HepG2 (cell line): ENCODE results near the gene SLC25A10. TPM values are rescaled to one million over a fixed set of nuclear protein-coding genes. Genes with fewer than 3 reads are reported as not detected.

Source experiments
- HOXA7 ChIP-seq: sonication (generic); formaldehyde crosslinking; IDR thresholded peaks from 2 replicates; pipeline ENCODE4 v1.8.1; 2022; ENCODE audit warnings: mild to moderate bottlenecking, missing genetic modification reagents, moderate library complexity
- NFIB ChIP-seq: sonication (generic); formaldehyde crosslinking; IDR thresholded peaks from 2 replicates; pipeline ENCODE4 v1.9.0; 2021; ENCODE audit warnings: missing genetic modification reagents, mild to moderate bottlenecking, borderline replicate concordance
- PCBP2 ChIP-seq: fragments of 200-400 bp; formaldehyde crosslinking; optimal IDR thresholded peaks from 2 replicates; pipeline ENCODE3; 2018; ENCODE audit warnings: low read length, low read depth; ENCODE audit not compliant: poor library complexity, severe bottlenecking
- WIZ ChIP-seq: sonication (generic); formaldehyde crosslinking; IDR thresholded peaks from 2 replicates; pipeline ENCODE4 v1.5.1; 2020; ENCODE audit warnings: mild to moderate bottlenecking, missing genetic modification reagents
- ZFYVE20 ChIP-seq: sonication (generic); formaldehyde crosslinking; IDR thresholded peaks from 2 replicates; pipeline ENCODE4 v1.8.0; 2023; ENCODE audit warnings: low read depth, mild to moderate bottlenecking, moderate library complexity, missing genetic modification reagents, borderline replicate concordance
- ZNF367 ChIP-seq: sonication (generic); formaldehyde crosslinking; IDR thresholded peaks from 2 replicates; pipeline ENCODE4 v1.4.0; 2020; ENCODE audit warnings: missing genetic modification reagents, borderline replicate concordance
- ZNF550 ChIP-seq: sonication (generic); formaldehyde crosslinking; IDR thresholded peaks from 2 replicates; pipeline ENCODE4 v1.4.0; 2020; ENCODE audit warnings: mild to moderate bottlenecking, missing genetic modification reagents, borderline replicate concordance
- polyA plus RNA-seq, 8 experiments: library from polyadenylated mRNA; depleted of rRNA in 3 of 8; stranded (reverse) in 7 of 8; unstranded in 1 of 8; fragments of >200 nt; fragmentation: Illumina TruSeq in 4 of 8; extraction: Trizol in 4 of 8; gene quantifications; 2 replicates each; pipeline versions ENCODE4 v1.2.1 to v1.2.3, GENCODE V29; 2011 to 2016; ENCODE audit warnings: low read depth in 4 of 8, missing spikeins in 1 of 8, mixed read lengths in 1 of 8; ENCODE audit not compliant: insufficient read depth in 1 of 8
- total RNA-seq, 5 experiments: library from RNA; depleted of rRNA; stranded (reverse); fragments of >200 nt; fragmentation: Illumina TruSeq; extraction: Trizol; gene quantifications; 2 replicates each; pipeline ENCODE4 v1.2.3, GENCODE V29; 2016; ENCODE audit warnings: low read depth in 1 of 5
- TF ChIP-seq, protein P1 (sequence below): IDR thresholded peaks from 2 replicates; pipeline ENCODE4 v1.6.1; 2016; ENCODE audit warnings: control low read depth
- TF ChIP-seq, protein P2 (sequence below): sonication (generic); formaldehyde crosslinking; IDR thresholded peaks from 2 replicates; pipeline ENCODE4 v1.5.0; 2020; ENCODE audit warnings: mild to moderate bottlenecking, missing genetic modification reagents, borderline replicate concordance
- TF ChIP-seq, protein P3 (sequence below): IDR thresholded peaks from 2 replicates; pipeline ENCODE4 v1.6.1; 2016; ENCODE audit warnings: low read depth, borderline replicate concordance
- TF ChIP-seq, protein P4 (sequence below), 2 experiments: fragments of 450-650 bp in 1 of 2; sonication (generic) in 1 of 2; formaldehyde crosslinking in 1 of 2; IDR thresholded peaks; 2 replicates each; pipeline versions ENCODE4 v1.6.1 to v1.8.0; 2016 to 2022; ENCODE audit warnings: antibody characterized with exemption in 1 of 2, mild to moderate bottlenecking in 1 of 2, missing genetic modification reagents in 1 of 2
- TF ChIP-seq, protein P5 (sequence below): sonication (generic); formaldehyde crosslinking; IDR thresholded peaks from 2 replicates; pipeline ENCODE4 v1.5.1; 2020; ENCODE audit warnings: mild to moderate bottlenecking, missing genetic modification reagents, moderate library complexity

SLC25A10 gene
- total and polyA plus RNA-seq, 2 of the 13 experiments (the other 11 are each of a cell fraction or from before 2014, with no cell fraction given) = 46.5 to 140 TPM

DNA sequence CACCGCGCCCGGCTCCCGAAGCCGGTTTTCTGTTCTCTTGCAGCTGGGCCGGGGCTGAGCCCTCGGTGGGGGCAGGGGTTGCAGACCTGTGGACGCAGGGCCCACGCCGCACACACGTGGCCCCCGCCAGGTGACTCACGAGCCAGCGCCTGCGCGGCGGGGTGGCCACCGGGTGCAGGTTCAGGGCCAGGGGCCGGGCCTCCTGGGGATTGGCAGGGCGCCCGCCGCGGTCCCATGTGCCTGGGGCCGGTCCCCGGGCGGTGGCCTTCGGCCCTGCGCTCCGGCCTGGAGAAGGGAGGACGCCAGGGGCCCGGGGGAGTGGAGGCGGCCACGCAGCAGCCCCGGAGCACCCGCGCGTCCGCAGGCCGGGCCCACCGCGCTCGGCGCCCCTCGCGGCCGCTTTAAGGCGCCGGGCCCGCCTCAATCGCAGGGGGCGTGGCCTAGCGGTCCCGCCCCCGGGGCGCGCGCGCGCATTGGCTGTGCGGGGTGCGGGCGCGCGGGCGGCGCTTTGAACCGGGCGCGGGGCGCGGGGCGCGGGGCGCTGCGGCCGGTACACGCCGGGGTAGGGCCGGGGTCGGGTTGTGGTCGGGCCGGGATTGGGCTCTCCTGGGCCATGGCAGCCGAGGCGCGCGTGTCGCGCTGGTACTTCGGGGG, at the start of gene SLC25A10 (continued):
- TF ChIP-seq, protein P1, sequence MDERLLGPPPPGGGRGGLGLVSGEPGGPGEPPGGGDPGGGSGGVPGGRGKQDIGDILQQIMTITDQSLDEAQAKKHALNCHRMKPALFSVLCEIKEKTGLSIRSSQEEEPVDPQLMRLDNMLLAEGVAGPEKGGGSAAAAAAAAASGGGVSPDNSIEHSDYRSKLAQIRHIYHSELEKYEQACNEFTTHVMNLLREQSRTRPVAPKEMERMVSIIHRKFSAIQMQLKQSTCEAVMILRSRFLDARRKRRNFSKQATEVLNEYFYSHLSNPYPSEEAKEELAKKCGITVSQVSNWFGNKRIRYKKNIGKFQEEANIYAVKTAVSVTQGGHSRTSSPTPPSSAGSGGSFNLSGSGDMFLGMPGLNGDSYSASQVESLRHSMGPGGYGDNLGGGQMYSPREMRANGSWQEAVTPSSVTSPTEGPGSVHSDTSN (CRISPR knock-in tag) = no peak
- TF ChIP-seq, protein P2, sequence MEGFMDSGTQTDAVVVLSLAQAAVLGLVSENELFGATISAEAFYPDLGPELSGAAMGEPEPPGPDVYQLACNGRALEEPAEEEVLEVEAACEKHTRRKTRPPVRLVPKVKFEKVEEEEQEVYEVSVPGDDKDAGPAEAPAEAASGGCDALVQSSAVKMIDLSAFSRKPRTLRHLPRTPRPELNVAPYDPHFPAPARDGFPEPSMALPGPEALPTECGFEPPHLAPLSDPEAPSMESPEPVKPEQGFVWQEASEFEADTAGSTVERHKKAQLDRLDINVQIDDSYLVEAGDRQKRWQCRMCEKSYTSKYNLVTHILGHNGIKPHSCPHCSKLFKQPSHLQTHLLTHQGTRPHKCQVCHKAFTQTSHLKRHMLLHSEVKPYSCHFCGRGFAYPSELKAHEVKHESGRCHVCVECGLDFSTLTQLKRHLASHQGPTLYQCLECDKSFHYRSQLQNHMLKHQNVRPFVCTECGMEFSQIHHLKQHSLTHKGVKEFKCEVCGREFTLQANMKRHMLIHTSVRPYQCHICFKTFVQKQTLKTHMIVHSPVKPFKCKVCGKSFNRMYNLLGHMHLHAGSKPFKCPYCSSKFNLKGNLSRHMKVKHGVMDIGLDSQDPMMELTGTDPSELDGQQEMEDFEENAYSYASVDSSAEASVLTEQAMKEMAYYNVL = peak; percentile 92
- TF ChIP-seq HOXA7 (CRISPR knock-in tag) = 0 out of 2 replicates have a peak, but pooled peaks have one; percentile 12
- TF ChIP-seq PCBP2 = no peak
- TF ChIP-seq, protein P3, sequence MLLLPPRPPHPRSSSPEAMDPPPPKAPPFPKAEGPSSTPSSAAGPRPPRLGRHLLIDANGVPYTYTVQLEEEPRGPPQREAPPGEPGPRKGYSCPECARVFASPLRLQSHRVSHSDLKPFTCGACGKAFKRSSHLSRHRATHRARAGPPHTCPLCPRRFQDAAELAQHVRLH (CRISPR knock-in tag) = peak; percentile 99
- peak; percentile 98 for TF ChIP-seq ZNF367
- TF ChIP-seq, protein P4, sequence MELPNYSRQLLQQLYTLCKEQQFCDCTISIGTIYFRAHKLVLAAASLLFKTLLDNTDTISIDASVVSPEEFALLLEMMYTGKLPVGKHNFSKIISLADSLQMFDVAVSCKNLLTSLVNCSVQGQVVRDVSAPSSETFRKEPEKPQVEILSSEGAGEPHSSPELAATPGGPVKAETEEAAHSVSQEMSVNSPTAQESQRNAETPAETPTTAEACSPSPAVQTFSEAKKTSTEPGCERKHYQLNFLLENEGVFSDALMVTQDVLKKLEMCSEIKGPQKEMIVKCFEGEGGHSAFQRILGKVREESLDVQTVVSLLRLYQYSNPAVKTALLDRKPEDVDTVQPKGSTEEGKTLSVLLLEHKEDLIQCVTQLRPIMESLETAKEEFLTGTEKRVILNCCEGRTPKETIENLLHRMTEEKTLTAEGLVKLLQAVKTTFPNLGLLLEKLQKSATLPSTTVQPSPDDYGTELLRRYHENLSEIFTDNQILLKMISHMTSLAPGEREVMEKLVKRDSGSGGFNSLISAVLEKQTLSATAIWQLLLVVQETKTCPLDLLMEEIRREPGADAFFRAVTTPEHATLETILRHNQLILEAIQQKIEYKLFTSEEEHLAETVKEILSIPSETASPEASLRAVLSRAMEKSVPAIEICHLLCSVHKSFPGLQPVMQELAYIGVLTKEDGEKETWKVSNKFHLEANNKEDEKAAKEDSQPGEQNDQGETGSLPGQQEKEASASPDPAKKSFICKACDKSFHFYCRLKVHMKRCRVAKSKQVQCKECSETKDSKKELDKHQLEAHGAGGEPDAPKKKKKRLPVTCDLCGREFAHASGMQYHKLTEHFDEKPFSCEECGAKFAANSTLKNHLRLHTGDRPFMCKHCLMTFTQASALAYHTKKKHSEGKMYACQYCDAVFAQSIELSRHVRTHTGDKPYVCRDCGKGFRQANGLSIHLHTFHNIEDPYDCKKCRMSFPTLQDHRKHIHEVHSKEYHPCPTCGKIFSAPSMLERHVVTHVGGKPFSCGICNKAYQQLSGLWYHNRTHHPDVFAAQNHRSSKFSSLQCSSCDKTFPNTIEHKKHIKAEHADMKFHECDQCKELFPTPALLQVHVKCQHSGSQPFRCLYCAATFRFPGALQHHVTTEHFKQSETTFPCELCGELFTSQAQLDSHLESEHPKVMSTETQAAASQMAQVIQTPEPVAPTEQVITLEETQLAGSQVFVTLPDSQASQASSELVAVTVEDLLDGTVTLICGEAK (IDR thresholded peaks at IDR 0.05) = no peak
- TF ChIP-seq, protein P4 (CRISPR knock-in tag; IDR thresholded peaks at IDR 0.05) = peak; percentile 93
- peak; percentile 90 for TF ChIP-seq WIZ
- TF ChIP-seq, protein P5, sequence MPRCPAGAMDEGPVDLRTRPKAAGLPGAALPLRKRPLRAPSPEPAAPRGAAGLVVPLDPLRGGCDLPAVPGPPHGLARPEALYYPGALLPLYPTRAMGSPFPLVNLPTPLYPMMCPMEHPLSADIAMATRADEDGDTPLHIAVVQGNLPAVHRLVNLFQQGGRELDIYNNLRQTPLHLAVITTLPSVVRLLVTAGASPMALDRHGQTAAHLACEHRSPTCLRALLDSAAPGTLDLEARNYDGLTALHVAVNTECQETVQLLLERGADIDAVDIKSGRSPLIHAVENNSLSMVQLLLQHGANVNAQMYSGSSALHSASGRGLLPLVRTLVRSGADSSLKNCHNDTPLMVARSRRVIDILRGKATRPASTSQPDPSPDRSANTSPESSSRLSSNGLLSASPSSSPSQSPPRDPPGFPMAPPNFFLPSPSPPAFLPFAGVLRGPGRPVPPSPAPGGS = peak; percentile 99
- no peak for TF ChIP-seq NFIB (CRISPR knock-in tag)
- peak; percentile 95; the same call in 1 of the 2 replicates for TF ChIP-seq ZFYVE20 (CRISPR knock-in tag)
- TF ChIP-seq ZNF550 (CRISPR knock-in tag) = peak; percentile 99; the same call in 1 of the 2 replicates
